Measurements from ENCODE around the gene CRIP2. TPM values are rescaled to one million over a fixed set of nuclear protein-coding genes. Genes with fewer than 3 reads are reported as not detected.

The CRIP2 gene
- polyA plus RNA-seq, 1 donor (not counting 4 experiments of a cell fraction or from before 2014, with no cell fraction given): 4.8 TPM

- no peaks in the 10 kb centered on the region for H3K79me2 ChIP-seq (ENCODE audit: control insufficient read depth, insufficient read depth, low read length)
- no peak overlapping the region for H3K27ac ChIP-seq (ENCODE audit: control insufficient read depth, insufficient read depth, low read length)
- H2AFZ ChIP-seq (ENCODE audit: control insufficient read depth, low read length): no peak overlapping the region
- H4K20me1 ChIP-seq (ENCODE audit: control insufficient read depth, extremely low read depth, insufficient read depth, low read length): peaks cover 5% of the 10 kb centered on the region
- H3K9me3 ChIP-seq (ENCODE audit: control insufficient read depth, low read depth, low read length): no peaks in the 10 kb centered on the region
- TF ChIP-seq EZH2 (IDR thresholded peaks at IDR 0.05; ENCODE audit: low read length): no peak
- no peak for TF ChIP-seq CTCF (optimal IDR thresholded peaks at IDR 0.05 in 1 of 3, IDR thresholded peaks at IDR 0.05 in 1 of 3, conservative IDR thresholded peaks at IDR 0.05 in 1 of 3; ENCODE audit: extremely low read depth in 1 of 3, insufficient read depth in 2 of 3, low read length in 3 of 3)
- H3K4me1 ChIP-seq (ENCODE audit: control insufficient read depth, extremely low read depth, insufficient read depth, low read length): peaks cover 9% of the 10 kb centered on the region
- DNase-seq (ENCODE audit: low read depth, low spot score) (no peak), FAIRE-seq (no peak)
- H3K36me3 ChIP-seq (ENCODE audit: control insufficient read depth in 2 of 2, extremely low read depth in 1 of 2, insufficient read depth in 2 of 2, low read length in 2 of 2): peaks cover 2 to 3% of the 10 kb centered on the region in 2 experiments
- H3K4me3 ChIP-seq (ENCODE audit: control insufficient read depth in 2 of 3, extremely low read depth in 1 of 3, insufficient read depth in 2 of 3, low read depth in 1 of 3, low read length in 3 of 3): no peak overlapping the region
- dilution Hi-C loops (cut with MboI; ENCODE audit: extremely low pct_ligation_motif_present, low sequenced_read_pairs): no loop called here
- no peaks in the 10 kb centered on the region for H3K27me3 ChIP-seq (ENCODE audit: control insufficient read depth, extremely low read depth, insufficient read depth, low read length)
- H3K9ac ChIP-seq (ENCODE audit: control insufficient read depth, extremely low read depth, insufficient read depth, low read length): no peak overlapping the region
- H3K9me1 ChIP-seq (ENCODE audit: control insufficient read depth, extremely low read depth, insufficient read depth, low read length): no peaks in the 10 kb centered on the region
- no peak overlapping the region for H3K4me2 ChIP-seq (ENCODE audit: control insufficient read depth, extremely low read depth, insufficient read depth, low read depth, low read length)
Observed at GRCh38 chr14:105492971-105493871, 18.6 kb downstream of the CRIP2 start.

- Histone ChIP-seq H3K4me3 (ENCODE audit: control insufficient read depth in 2 of 3, extremely low read depth in 1 of 3, insufficient read depth in 2 of 3, low read depth in 1 of 3, low read length in 3 of 3) (no peak overlapping the region), H3K9me3 (ENCODE audit: control insufficient read depth, low read depth, low read length) (no peaks in the 10 kb centered on the region), H4K20me1 (ENCODE audit: control insufficient read depth, extremely low read depth, insufficient read depth, low read length) (peaks cover 5% of the 10 kb centered on the region), H2AFZ (ENCODE audit: control insufficient read depth, low read length) (no peak overlapping the region), H3K36me3 (ENCODE audit: control insufficient read depth in 2 of 2, extremely low read depth in 1 of 2, insufficient read depth in 2 of 2, low read length in 2 of 2) (peaks cover 2 to 3% of the 10 kb centered on the region in 2 experiments), H3K27me3 (ENCODE audit: control insufficient read depth, extremely low read depth, insufficient read depth, low read length) (no peaks in the 10 kb centered on the region), H3K9ac (ENCODE audit: control insufficient read depth, extremely low read depth, insufficient read depth, low read length) (no peak overlapping the region), H3K4me2 (ENCODE audit: control insufficient read depth, extremely low read depth, insufficient read depth, low read depth, low read length) (no peak overlapping the region), H3K79me2 (ENCODE audit: control insufficient read depth, insufficient read depth, low read length) (no peaks in the 10 kb centered on the region), H3K4me1 (ENCODE audit: control insufficient read depth, extremely low read depth, insufficient read depth, low read length) (peaks cover 10% of the 10 kb centered on the region), H3K27ac (ENCODE audit: control insufficient read depth, insufficient read depth, low read length) (no peak overlapping the region), H3K9me1 (ENCODE audit: control insufficient read depth, extremely low read depth, insufficient read depth, low read length) (no peaks in the 10 kb centered on the region)
- TF ChIP-seq CTCF (optimal IDR thresholded peaks at IDR 0.05 in 1 of 3, IDR thresholded peaks at IDR 0.05 in 1 of 3, conservative IDR thresholded peaks at IDR 0.05 in 1 of 3; ENCODE audit: extremely low read depth in 1 of 3, insufficient read depth in 2 of 3, low read length in 3 of 3) (no peak), EZH2 (IDR thresholded peaks at IDR 0.05; ENCODE audit: low read length) (no peak)
- dilution Hi-C loops (cut with MboI; ENCODE audit: extremely low pct_ligation_motif_present, low sequenced_read_pairs): no loop called here
- DNase-seq (ENCODE audit: low read depth, low spot score): no peak
- FAIRE-seq: no peak
Observed at GRCh38 chr14:105493921-105494605, 19.4 kb downstream of the CRIP2 start.

Measured in keratinocyte (primary cell).